ENCODE data around the gene BPTF.
"Not testable (repeated sequence)": the region's sequence is repeated elsewhere in the genome, so short reads cannot be mapped to it uniquely, and the experiment has no call there.

- TF ChIP-seq POLR2A (IDR thresholded peaks at IDR 0.05; ENCODE audit: low read length); POLR2AphosphoS2 (conservative IDR thresholded peaks at IDR 0.05; ENCODE audit: low read length); RAD21 (conservative IDR thresholded peaks at IDR 0.05 in 1 of 2, IDR thresholded peaks at IDR 0.05 in 1 of 2); RARB (CRISPR knock-in tag; IDR thresholded peaks at IDR 0.05); JUN (IDR thresholded peaks at IDR 0.05); MAFK (IDR thresholded peaks at IDR 0.05; ENCODE audit: partially characterized antibody); HDAC2 (IDR thresholded peaks at IDR 0.05); MAX (IDR thresholded peaks at IDR 0.05): not testable (repeated sequence)
- TF ChIP-seq, protein P1, sequence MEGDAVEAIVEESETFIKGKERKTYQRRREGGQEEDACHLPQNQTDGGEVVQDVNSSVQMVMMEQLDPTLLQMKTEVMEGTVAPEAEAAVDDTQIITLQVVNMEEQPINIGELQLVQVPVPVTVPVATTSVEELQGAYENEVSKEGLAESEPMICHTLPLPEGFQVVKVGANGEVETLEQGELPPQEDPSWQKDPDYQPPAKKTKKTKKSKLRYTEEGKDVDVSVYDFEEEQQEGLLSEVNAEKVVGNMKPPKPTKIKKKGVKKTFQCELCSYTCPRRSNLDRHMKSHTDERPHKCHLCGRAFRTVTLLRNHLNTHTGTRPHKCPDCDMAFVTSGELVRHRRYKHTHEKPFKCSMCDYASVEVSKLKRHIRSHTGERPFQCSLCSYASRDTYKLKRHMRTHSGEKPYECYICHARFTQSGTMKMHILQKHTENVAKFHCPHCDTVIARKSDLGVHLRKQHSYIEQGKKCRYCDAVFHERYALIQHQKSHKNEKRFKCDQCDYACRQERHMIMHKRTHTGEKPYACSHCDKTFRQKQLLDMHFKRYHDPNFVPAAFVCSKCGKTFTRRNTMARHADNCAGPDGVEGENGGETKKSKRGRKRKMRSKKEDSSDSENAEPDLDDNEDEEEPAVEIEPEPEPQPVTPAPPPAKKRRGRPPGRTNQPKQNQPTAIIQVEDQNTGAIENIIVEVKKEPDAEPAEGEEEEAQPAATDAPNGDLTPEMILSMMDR (IDR thresholded peaks at IDR 0.05): not testable (repeated sequence)
- TF ChIP-seq, protein P2, sequence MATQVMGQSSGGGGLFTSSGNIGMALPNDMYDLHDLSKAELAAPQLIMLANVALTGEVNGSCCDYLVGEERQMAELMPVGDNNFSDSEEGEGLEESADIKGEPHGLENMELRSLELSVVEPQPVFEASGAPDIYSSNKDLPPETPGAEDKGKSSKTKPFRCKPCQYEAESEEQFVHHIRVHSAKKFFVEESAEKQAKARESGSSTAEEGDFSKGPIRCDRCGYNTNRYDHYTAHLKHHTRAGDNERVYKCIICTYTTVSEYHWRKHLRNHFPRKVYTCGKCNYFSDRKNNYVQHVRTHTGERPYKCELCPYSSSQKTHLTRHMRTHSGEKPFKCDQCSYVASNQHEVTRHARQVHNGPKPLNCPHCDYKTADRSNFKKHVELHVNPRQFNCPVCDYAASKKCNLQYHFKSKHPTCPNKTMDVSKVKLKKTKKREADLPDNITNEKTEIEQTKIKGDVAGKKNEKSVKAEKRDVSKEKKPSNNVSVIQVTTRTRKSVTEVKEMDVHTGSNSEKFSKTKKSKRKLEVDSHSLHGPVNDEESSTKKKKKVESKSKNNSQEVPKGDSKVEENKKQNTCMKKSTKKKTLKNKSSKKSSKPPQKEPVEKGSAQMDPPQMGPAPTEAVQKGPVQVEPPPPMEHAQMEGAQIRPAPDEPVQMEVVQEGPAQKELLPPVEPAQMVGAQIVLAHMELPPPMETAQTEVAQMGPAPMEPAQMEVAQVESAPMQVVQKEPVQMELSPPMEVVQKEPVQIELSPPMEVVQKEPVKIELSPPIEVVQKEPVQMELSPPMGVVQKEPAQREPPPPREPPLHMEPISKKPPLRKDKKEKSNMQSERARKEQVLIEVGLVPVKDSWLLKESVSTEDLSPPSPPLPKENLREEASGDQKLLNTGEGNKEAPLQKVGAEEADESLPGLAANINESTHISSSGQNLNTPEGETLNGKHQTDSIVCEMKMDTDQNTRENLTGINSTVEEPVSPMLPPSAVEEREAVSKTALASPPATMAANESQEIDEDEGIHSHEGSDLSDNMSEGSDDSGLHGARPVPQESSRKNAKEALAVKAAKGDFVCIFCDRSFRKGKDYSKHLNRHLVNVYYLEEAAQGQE (IDR thresholded peaks at IDR 0.05): not testable (repeated sequence)
Measured at GRCh38 chr17:68018493-68018892, 193.2 kb downstream of the BPTF start.

Data from A549 (cell line).